Measurements from ENCODE around the gene SPECC1. TPM values are rescaled to one million over a fixed set of nuclear protein-coding genes. Genes with fewer than 3 reads are reported as not detected.

The SPECC1 gene
- total RNA-seq, 1 experiment from 2014 or later: 128 TPM

DNA sequence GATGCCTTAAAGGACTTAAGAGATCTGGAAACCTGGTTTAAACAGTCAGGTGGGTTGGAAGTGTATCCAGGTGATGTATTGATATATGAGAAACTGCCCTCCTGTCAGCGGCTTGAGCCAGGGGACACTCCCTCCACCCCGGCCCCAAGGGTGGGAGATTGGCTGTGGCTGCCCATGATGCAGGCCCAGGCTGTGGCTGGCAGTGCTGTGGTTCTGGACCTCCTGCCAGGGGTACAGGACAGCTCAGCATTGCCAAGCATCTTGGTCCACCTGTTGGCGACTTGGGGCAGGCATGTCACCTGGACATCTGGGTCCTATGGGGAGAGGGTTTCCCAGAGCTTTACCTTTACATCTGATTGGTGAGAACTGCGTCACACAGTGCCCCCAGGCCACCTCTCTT lies 201.0 kb downstream of the SPECC1 start:
- no peak overlapping the region for H2AFZ ChIP-seq
- no peaks in the 10 kb centered on the region for H3K27me3 ChIP-seq (ENCODE audit: insufficient read depth, low read depth)

DNA sequence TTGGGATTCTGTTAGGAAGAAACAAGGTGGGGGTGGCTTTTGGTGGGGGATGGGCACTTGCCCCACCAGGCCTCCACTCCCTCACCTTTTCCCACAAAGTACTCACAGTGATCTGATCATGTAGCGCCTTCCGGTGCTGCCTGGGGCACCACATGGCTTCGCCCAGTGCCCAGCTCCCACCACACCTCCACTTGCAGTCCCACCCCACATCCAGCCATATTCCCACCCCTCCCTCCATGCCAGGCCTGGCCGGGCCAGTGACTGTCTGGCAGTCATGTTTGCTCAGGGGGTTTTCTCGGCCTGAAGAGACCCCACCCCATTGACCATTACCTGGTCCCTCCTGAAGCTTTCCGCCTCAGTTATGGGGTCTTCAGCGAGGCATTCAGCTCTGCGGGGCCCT lies 201.5 kb downstream of the SPECC1 start:
- ChIA-PET CTCF (no interaction called here), POLR2A (ENCODE audit: unreplicated experiment) (no interaction called here)
- H4K20me1 ChIP-seq (ENCODE audit: insufficient read depth): no peaks in the 10 kb centered on the region
- no peak overlapping the region for H3K4me2 ChIP-seq
- peaks cover 60% of the 10 kb centered on the region for H3K79me2 ChIP-seq (ENCODE audit: low read depth)
- H3K9me2 ChIP-seq (ENCODE audit: insufficient read depth): no peaks in the 10 kb centered on the region
- intact Hi-C loops (cut with micrococcal nuclease; ENCODE audit: unreplicated experiment): no loop called here
- H2AFZ ChIP-seq: no peak overlapping the region
- H3K4me1 ChIP-seq (replicated peaks; ENCODE audit: insufficient read depth): peaks cover 38% of the 10 kb centered on the region
- DNase-seq: no peak
- no TSS peak for BruUV-seq (replicated peaks)
- H3K36me3 ChIP-seq (ENCODE audit: low read depth): 0 out of 2 replicates have a peak, but pooled peaks cover 10% of the 10 kb centered on the region
- no peaks in the 10 kb centered on the region for H3K27me3 ChIP-seq (ENCODE audit: insufficient read depth, low read depth)
- H3K27ac ChIP-seq: no peak overlapping the region
- H3F3A ChIP-seq (ENCODE audit: insufficient read depth, low read depth): peaks cover 18% of the 10 kb centered on the region; the same call in 1 of the 2 replicates
- H3K9me3 ChIP-seq (ENCODE audit: insufficient read depth, low read depth): no peaks in the 10 kb centered on the region
- no peak overlapping the region for H3K4me3 ChIP-seq
- TF ChIP-seq EZH2 (IDR thresholded peaks at IDR 0.05; ENCODE audit: low read depth): no peak
- TF ChIP-seq, protein P1, sequence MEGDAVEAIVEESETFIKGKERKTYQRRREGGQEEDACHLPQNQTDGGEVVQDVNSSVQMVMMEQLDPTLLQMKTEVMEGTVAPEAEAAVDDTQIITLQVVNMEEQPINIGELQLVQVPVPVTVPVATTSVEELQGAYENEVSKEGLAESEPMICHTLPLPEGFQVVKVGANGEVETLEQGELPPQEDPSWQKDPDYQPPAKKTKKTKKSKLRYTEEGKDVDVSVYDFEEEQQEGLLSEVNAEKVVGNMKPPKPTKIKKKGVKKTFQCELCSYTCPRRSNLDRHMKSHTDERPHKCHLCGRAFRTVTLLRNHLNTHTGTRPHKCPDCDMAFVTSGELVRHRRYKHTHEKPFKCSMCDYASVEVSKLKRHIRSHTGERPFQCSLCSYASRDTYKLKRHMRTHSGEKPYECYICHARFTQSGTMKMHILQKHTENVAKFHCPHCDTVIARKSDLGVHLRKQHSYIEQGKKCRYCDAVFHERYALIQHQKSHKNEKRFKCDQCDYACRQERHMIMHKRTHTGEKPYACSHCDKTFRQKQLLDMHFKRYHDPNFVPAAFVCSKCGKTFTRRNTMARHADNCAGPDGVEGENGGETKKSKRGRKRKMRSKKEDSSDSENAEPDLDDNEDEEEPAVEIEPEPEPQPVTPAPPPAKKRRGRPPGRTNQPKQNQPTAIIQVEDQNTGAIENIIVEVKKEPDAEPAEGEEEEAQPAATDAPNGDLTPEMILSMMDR (conservative IDR thresholded peaks at IDR 0.05): no peak

More for the DNA sequence above, 201.0 kb downstream of the SPECC1 start:
- TF ChIP-seq, protein P1 (conservative IDR thresholded peaks at IDR 0.05): no peak
- TF ChIP-seq EZH2 (IDR thresholded peaks at IDR 0.05; ENCODE audit: low read depth): no peak
- Histone ChIP-seq H3K4me1 (replicated peaks; ENCODE audit: insufficient read depth) (peaks cover 41% of the 10 kb centered on the region), H3K36me3 (ENCODE audit: low read depth) (peaks cover 10% of the 10 kb centered on the region; the same call in 1 of the 2 replicates), H3K27ac (no peak overlapping the region), H4K20me1 (ENCODE audit: insufficient read depth) (no peaks in the 10 kb centered on the region), H3K4me2 (no peak overlapping the region), H3K79me2 (ENCODE audit: low read depth) (peaks cover 61% of the 10 kb centered on the region), H3K9me2 (ENCODE audit: insufficient read depth) (no peaks in the 10 kb centered on the region), H3K4me3 (no peak overlapping the region), H3K9me3 (ENCODE audit: insufficient read depth, low read depth) (no peaks in the 10 kb centered on the region), H3F3A (ENCODE audit: insufficient read depth, low read depth) (peaks cover 18% of the 10 kb centered on the region; the same call in 1 of the 2 replicates)
- CTCF ChIA-PET: no interaction called here
- no peak for DNase-seq
- intact Hi-C loops (cut with micrococcal nuclease; ENCODE audit: unreplicated experiment): no loop called here
- POLR2A ChIA-PET (ENCODE audit: unreplicated experiment): no interaction called here
- BruUV-seq (replicated peaks): no TSS peak

DNA sequence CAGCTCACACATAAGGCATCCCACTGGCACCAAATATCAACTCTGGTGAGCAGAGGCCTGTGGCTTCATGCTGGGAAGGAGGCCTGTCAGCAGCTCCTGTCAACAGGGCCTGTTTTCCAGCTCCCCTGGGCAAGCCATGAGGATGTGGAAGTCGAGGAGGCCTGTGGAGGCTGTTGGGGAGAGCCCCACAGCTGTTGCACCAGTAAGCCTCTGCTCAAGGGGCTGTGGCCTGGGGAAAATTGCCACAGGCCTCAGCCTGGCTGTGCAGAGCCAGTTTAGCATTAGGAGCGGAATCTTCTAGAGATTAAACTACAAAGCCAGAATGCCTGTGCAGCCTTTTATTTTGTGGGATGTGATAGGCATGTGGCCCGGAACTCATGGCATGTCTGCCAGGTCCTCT lies 202.1 kb downstream of the SPECC1 start:
- Histone ChIP-seq H3K79me2 (ENCODE audit: low read depth) (peaks cover 55% of the 10 kb centered on the region), H3K27ac (no peak overlapping the region), H3K27me3 (ENCODE audit: insufficient read depth, low read depth) (no peaks in the 10 kb centered on the region), H3K36me3 (ENCODE audit: low read depth) (0 out of 2 replicates have a peak, but pooled peaks cover 10% of the 10 kb centered on the region), H3K4me2 (no peak overlapping the region), H3F3A (ENCODE audit: insufficient read depth, low read depth) (peaks cover 13% of the 10 kb centered on the region; the same call in 1 of the 2 replicates), H3K9me2 (ENCODE audit: insufficient read depth) (no peaks in the 10 kb centered on the region), H4K20me1 (ENCODE audit: insufficient read depth) (no peaks in the 10 kb centered on the region), H3K4me1 (replicated peaks; ENCODE audit: insufficient read depth) (peaks cover 32% of the 10 kb centered on the region), H2AFZ (no peak overlapping the region), H3K9me3 (ENCODE audit: insufficient read depth, low read depth) (no peaks in the 10 kb centered on the region), H3K4me3 (no peak overlapping the region)
- CTCF ChIA-PET: interaction anchor here (0.5 kb wide), 1 partner anchor 427 kb away, joined by 7 read pairs; no protein-coding TSS in a partner anchor
- DNase-seq: no peak
- intact Hi-C loops (cut with micrococcal nuclease; ENCODE audit: unreplicated experiment): no loop called here
- POLR2A ChIA-PET (ENCODE audit: unreplicated experiment): no interaction called here
- TF ChIP-seq, protein P1 (conservative IDR thresholded peaks at IDR 0.05): no peak
- TF ChIP-seq EZH2 (IDR thresholded peaks at IDR 0.05; ENCODE audit: low read depth): no peak
- no TSS peak for BruUV-seq (replicated peaks)

Data from PC-9 (cell line).